Chondrocyte (in vitro differentiated cells): ENCODE data around the gene PPIP5K1. TPM values are rescaled to one million over a fixed set of nuclear protein-coding genes. Genes with fewer than 3 reads are reported as not detected.

Source experiments
- DNase-seq: peaks from one replicate; pipeline ENCODE4 v3.0.0; 2021; ENCODE audit warnings: mixed read lengths, low spot score
- H3K27ac Mint-ChIP-seq: one replicate; pipeline ENCODE4 v1.8.0; 2021; ENCODE audit warnings: mild to moderate bottlenecking, moderate library complexity, mixed read lengths; ENCODE audit not compliant: unreplicated experiment
- H3K27me3 Mint-ChIP-seq: 2 replicates; pipeline ENCODE4 v1.8.0; 2021; ENCODE audit warnings: low read depth, mixed read lengths
- H3K36me3 Mint-ChIP-seq: 2 replicates; pipeline ENCODE4 v1.8.0; 2021; ENCODE audit warnings: low read depth, mixed read lengths
- H3K4me1 Mint-ChIP-seq: 2 replicates; pipeline ENCODE4 v1.8.0; 2021; ENCODE audit warnings: low read depth, mild to moderate bottlenecking, mixed read lengths
- H3K4me3 Mint-ChIP-seq: one replicate; pipeline ENCODE4 v1.8.0; 2021; ENCODE audit warnings: mild to moderate bottlenecking, moderate library complexity, mixed read lengths; ENCODE audit not compliant: unreplicated experiment
- H3K9me3 Mint-ChIP-seq: 2 replicates; pipeline ENCODE4 v1.8.0; 2021; ENCODE audit warnings: low read depth, mixed read lengths
- CTCF ChIP-seq: fragments of 200-600 bp; sonication (generic); IDR thresholded peaks from 2 replicates; pipeline ENCODE4 v1.5.0; 2021; ENCODE audit warnings: antibody characterized with exemption, mild to moderate bottlenecking, moderate library complexity
- total RNA-seq: library from RNA; stranded (reverse); gene quantifications from 3 replicates; pipeline ENCODE4 v1.2.1, GENCODE V29; 2021

Gene PPIP5K1
- total RNA-seq, 1 donor from 2014 or later, result 31.6 TPM

GRCh38 chr15:43489191-43489590 lies 100.8 kb downstream of the PPIP5K1 start:
- Mint-ChIP-seq H3K27me3 (no peaks in the 10 kb centered on the region), H3K36me3 (peaks cover 10% of the 10 kb centered on the region), H3K27ac (no peak overlapping the region), H3K4me3 (no peak overlapping the region), H3K4me1 (peaks cover 31% of the 10 kb centered on the region), H3K9me3 (no peaks in the 10 kb centered on the region)
- DNase-seq, result no peak
- no peak for TF ChIP-seq CTCF

GRCh38 chr15:43488790-43489189 lies 101.2 kb downstream of the PPIP5K1 start:
- Mint-ChIP-seq H3K4me1 (peaks cover 31% of the 10 kb centered on the region), H3K9me3 (no peaks in the 10 kb centered on the region), H3K36me3 (peaks cover 10% of the 10 kb centered on the region), H3K4me3 (no peak overlapping the region), H3K27me3 (no peaks in the 10 kb centered on the region), H3K27ac (no peak overlapping the region)
- DNase-seq, result no peak
- TF ChIP-seq CTCF, result no peak

GRCh38 chr15:43487271-43487895 lies 102.6 kb downstream of the PPIP5K1 start:
- Mint-ChIP-seq H3K4me1 (peaks cover 24% of the 10 kb centered on the region), H3K9me3 (no peaks in the 10 kb centered on the region), H3K27me3 (no peaks in the 10 kb centered on the region), H3K27ac (no peak overlapping the region), H3K4me3 (no peak overlapping the region), H3K36me3 (peaks cover 10% of the 10 kb centered on the region)
- no peak for TF ChIP-seq CTCF
- no peak for DNase-seq

- no peak overlapping the region for H3K4me3 Mint-ChIP-seq
- TF ChIP-seq CTCF, result no peak
- no peaks in the 10 kb centered on the region for H3K9me3 Mint-ChIP-seq
- H3K27ac Mint-ChIP-seq, result peak overlapping the region; percentile 9
- peaks cover 11% of the 10 kb centered on the region for H3K4me1 Mint-ChIP-seq
- DNase-seq, result no peak
- no peaks in the 10 kb centered on the region for H3K27me3 Mint-ChIP-seq
- peaks cover 14% of the 10 kb centered on the region for H3K36me3 Mint-ChIP-seq
These were observed 105.6 kb downstream of the PPIP5K1 start for GRCh38 chr15:43484455-43484854.

Other genes starting within 250 kb of the PPIP5K1 start
- gene ZSCAN29, start 219.2 kb downstream of the PPIP5K1 start, total RNA-seq, result 18.9 to 22.3 TPM (median 19.7 TPM) in 3 replicates
- gene TUBGCP4, start 219.1 kb downstream of the PPIP5K1 start, total RNA-seq, result 11.1 to 16.1 TPM (median 11.7 TPM) in 3 replicates
- 44.8 to 71.1 TPM (median 45.6 TPM) in 3 replicates for gene TP53BP1, start 97.1 kb downstream of the PPIP5K1 start, total RNA-seq
- 95.3 to 99.9 TPM (median 96.3 TPM) in 3 replicates for gene MAP1A, start 72.6 kb downstream of the PPIP5K1 start, total RNA-seq
- gene CKMT1B, start 3.8 kb upstream of the PPIP5K1 start, total RNA-seq, result not detected in 3 replicates
- 0.20 to 0.87 TPM (median 0.85 TPM) in 3 replicates for gene STRC, start 28.6 kb upstream of the PPIP5K1 start, total RNA-seq
- gene CATSPER2, start 58.6 kb upstream of the PPIP5K1 start, total RNA-seq, result 1.6 to 3.6 TPM (median 3.1 TPM) in 3 replicates
- gene CKMT1A, start 103.7 kb upstream of the PPIP5K1 start, total RNA-seq, result not detected in 3 replicates
- 532 to 1,033 TPM (median 544 TPM) in 3 replicates for gene PDIA3, start 156.2 kb upstream of the PPIP5K1 start, total RNA-seq
- gene ELL3, start 186.8 kb upstream of the PPIP5K1 start, total RNA-seq, result 3.3 to 8.6 TPM (median 3.6 TPM) in 3 replicates
- 1,300 to 1,502 TPM (median 1,498 TPM) in 3 replicates for gene SERF2, start 202.1 kb upstream of the PPIP5K1 start, total RNA-seq
- not detected in 3 replicates for gene SERINC4, start 210.0 kb upstream of the PPIP5K1 start, total RNA-seq
- gene HYPK, start 210.4 kb upstream of the PPIP5K1 start, total RNA-seq, result 7.9 to 26.1 TPM (median 9.9 TPM) in 3 replicates
- gene MFAP1, start 234.5 kb upstream of the PPIP5K1 start, total RNA-seq, result 26.2 to 35.0 TPM (median 26.3 TPM) in 3 replicates
- gene WDR76, start 236.8 kb upstream of the PPIP5K1 start, total RNA-seq, result 6.1 to 15.3 TPM (median 6.6 TPM) in 3 replicates